Cardiac muscle cell (in vitro differentiated cells and primary cell): ENCODE measurements around the gene WNT11. TPM values are rescaled to one million over a fixed set of nuclear protein-coding genes. Genes with fewer than 3 reads are reported as not detected.
A peak's percentile ranks its signal among the peaks of the same experiment; 100 is the strongest.

Source experiments
- DNase-seq, 2 donors: peaks; one replicate each; pipeline versions ENCODE4 v3.0.0 to v3.0.0-alpha.2; 2010 to 2017; ENCODE audit warnings: low read depth in 1 of 2, low spot score in 1 of 2
- H3K27ac ChIP-seq: fragments of 200-600 bp; sonication (generic); 2 replicates; pipeline ENCODE4 v1.5.1; 2016
- H3K27me3 ChIP-seq: fragments of 200-600 bp; sonication (generic); 2 replicates; pipeline ENCODE4 v1.6.0; 2016; ENCODE audit warnings: control low read depth
- H3K36me3 ChIP-seq: fragments of 200-600 bp; sonication (generic); 2 replicates; pipeline ENCODE4 v1.5.1; 2016; ENCODE audit warnings: control low read depth
- H3K4me1 ChIP-seq: fragments of 200-600 bp; sonication (generic); 2 replicates; pipeline ENCODE4 v1.8.1; 2017; ENCODE audit warnings: low read depth, mild to moderate bottlenecking, mixed run types
- H3K4me3 ChIP-seq: fragments of 200-600 bp; sonication (generic); 2 replicates; pipeline ENCODE4 v1.5.1; 2016; ENCODE audit warnings: mild to moderate bottlenecking
- H3K9me3 ChIP-seq: fragments of 200-600 bp; sonication (generic); 2 replicates; pipeline ENCODE4 v1.5.1; 2017; ENCODE audit warnings: low read depth, mild to moderate bottlenecking, control low read depth
- polyA plus RNA-seq: library from polyadenylated mRNA; unstranded; fragments of >200 nt; fragmentation: Nextera tagmentation; extraction: Ambion mirVana; gene quantifications from 2 replicates; pipeline ENCODE4 v1.2.1, GENCODE V29; 2016
- total RNA-seq: library from RNA; depleted of rRNA; stranded (reverse); fragments of >200 nt; gene quantifications from 2 replicates; pipeline ENCODE4 v1.2.3, GENCODE V29; 2016
- TF ChIP-seq, protein P1 (sequence below): IDR thresholded peaks from 2 replicates; pipeline ENCODE4 v1.5.1; 2012; ENCODE audit warnings: low read depth, mild to moderate bottlenecking, low read length

WNT11 gene
- total and polyA plus RNA-seq, 2 experiments from 2014 or later: 87.9 to 107 TPM

DNA sequence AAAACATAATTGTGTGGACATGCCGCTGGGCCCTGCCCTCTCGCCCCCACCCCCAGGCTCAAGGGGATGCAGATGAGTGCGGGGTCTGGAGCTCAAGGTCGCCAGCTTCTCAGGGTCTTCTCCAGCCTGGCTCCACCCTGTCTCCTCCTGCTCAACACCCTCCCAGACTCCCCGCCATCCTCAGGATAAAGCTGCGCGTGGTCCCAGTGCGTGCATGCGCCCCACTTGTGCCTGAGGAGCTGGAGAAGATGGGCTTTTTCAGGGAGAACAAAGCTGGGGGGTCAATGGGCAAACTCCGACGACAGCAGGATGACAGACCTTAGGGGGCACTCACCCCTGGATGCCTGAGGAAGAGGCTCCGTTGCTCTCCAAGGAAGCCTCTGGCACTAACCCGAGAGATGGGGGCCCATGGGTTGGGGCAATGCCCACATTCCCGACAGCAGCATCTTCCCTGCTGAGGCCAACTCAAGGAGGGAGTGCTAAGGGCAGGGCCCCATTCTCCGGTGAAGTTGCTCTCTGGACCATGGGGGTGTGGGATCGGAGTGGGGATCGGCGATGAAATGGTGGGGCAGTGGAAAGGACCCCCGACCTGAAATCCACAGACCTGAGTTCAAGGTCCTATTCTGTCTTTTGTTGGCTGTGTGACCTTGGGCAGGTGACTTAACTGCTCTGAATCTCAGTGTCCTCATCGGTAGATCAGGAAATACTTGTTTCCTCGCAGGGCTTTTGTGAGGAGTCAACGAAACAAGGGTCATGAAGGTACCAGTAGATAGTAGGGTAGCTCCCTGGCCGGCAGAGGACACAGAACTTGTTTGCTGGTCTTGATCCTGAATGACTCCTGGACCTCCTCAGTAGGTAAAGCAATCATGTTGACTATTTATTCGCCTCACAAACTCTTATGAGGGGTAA is 47.7 kb downstream of the WNT11 start:
- Histone ChIP-seq H3K4me3 (no peak overlapping the region), H3K9me3 (no peaks in the 10 kb centered on the region), H3K4me1 (peaks cover 16% of the 10 kb centered on the region), H3K27ac (no peak overlapping the region), H3K27me3 (no peaks in the 10 kb centered on the region), H3K36me3 (no peaks in the 10 kb centered on the region)
- DNase-seq: no peak
- TF ChIP-seq, protein P1, sequence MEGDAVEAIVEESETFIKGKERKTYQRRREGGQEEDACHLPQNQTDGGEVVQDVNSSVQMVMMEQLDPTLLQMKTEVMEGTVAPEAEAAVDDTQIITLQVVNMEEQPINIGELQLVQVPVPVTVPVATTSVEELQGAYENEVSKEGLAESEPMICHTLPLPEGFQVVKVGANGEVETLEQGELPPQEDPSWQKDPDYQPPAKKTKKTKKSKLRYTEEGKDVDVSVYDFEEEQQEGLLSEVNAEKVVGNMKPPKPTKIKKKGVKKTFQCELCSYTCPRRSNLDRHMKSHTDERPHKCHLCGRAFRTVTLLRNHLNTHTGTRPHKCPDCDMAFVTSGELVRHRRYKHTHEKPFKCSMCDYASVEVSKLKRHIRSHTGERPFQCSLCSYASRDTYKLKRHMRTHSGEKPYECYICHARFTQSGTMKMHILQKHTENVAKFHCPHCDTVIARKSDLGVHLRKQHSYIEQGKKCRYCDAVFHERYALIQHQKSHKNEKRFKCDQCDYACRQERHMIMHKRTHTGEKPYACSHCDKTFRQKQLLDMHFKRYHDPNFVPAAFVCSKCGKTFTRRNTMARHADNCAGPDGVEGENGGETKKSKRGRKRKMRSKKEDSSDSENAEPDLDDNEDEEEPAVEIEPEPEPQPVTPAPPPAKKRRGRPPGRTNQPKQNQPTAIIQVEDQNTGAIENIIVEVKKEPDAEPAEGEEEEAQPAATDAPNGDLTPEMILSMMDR: no peak

DNA sequence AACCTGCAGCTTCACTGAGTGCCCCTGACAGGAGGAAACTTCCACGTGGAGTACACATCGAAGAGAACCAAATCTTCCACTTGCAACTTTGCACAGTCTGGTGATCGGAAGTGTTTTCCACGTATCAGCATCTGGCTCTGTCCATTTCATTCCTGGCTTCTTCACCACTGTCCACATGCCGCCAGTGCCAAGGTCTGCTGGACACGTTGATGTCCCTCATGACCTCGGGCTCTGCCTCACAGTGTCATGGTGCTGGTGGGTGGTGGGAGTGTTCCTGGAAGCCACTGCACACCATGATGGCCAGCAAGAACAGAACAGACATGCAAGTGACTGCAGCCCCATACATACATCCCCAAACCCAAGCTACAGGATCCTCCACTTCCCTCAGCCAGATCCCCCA is 48.4 kb downstream of the WNT11 start:
- Histone ChIP-seq H3K4me3 (no peak overlapping the region), H3K27ac (no peak overlapping the region)
- TF ChIP-seq, protein P1: no peak

DNA sequence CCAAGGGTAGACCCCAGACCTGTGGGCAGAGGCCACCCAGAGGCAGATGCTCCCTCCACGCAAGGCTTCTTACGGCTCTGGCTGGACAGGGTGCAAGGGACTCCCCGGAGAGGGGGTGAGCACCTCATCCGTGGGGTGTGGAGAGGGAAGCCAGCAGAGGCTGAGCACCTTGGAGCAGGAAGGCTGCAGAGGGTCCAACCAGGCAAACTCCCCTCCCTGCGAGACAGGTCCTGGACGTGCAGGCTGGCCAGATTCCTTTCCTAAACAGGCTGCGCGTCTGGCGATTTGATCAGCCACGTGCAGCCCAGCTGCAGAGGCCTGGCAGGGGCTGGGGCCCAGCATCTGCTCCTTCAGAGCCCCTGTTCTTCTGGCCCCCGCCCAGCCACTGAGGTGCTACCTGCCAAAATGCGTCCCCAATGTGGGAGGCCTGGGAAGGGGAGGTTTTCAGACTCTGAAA is 49.3 kb downstream of the WNT11 start:
- no peaks in the 10 kb centered on the region for H3K27me3 ChIP-seq
- peaks cover 11% of the 10 kb centered on the region for H3K4me1 ChIP-seq
- DNase-seq: no peak
- H3K36me3 ChIP-seq: no peaks in the 10 kb centered on the region
- no peak overlapping the region for H3K27ac ChIP-seq
- TF ChIP-seq, protein P1: no peak
- H3K4me3 ChIP-seq: no peak overlapping the region
- H3K9me3 ChIP-seq: no peaks in the 10 kb centered on the region

More for the DNA sequence above, 48.4 kb downstream of the WNT11 start:
- DNase-seq: no peak
- Histone ChIP-seq H3K36me3 (no peaks in the 10 kb centered on the region), H3K9me3 (no peaks in the 10 kb centered on the region), H3K4me1 (peaks cover 16% of the 10 kb centered on the region), H3K27me3 (no peaks in the 10 kb centered on the region)

DNA sequence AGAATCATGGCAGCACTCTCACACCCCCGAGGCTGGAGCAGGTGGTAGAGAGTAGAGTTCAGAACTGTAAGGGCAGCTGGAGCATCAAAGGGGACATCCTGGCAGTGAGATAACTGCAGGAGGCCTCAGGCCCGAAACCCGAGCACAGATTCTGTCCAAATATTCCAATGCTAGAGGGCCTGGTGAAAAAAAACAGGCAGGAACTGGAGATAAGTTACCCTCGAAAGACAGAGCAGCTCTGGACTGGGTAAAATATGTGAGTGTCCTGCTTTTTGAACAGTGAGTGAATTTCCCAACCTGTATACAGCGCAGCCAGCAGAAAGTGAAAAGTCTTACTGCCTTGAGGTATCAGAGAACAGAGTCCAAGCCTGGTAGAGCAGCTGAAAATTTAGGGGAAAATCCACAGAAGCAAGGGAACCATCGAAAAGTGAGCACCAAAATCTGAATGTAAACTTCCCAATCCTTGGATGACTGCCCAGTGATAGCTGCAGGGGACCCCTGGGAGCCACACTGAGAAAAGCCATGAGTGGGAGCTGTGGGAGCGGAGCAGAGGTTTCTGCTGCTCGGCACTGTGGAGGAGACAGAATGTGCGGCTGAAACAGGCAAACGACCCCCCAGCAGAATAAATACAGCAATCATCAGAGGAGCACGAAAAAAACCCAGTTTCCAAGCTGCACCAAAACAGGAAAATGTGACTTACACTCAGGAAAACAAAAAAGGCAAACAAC is 50.6 kb downstream of the WNT11 start:
- DNase-seq: no peak
- Histone ChIP-seq H3K27me3 (no peaks in the 10 kb centered on the region), H3K36me3 (no peaks in the 10 kb centered on the region), H3K4me1 (peaks cover 4% of the 10 kb centered on the region), H3K27ac (no peak overlapping the region), H3K4me3 (no peak overlapping the region), H3K9me3 (no peaks in the 10 kb centered on the region)
- TF ChIP-seq, protein P1: no peak

DNA sequence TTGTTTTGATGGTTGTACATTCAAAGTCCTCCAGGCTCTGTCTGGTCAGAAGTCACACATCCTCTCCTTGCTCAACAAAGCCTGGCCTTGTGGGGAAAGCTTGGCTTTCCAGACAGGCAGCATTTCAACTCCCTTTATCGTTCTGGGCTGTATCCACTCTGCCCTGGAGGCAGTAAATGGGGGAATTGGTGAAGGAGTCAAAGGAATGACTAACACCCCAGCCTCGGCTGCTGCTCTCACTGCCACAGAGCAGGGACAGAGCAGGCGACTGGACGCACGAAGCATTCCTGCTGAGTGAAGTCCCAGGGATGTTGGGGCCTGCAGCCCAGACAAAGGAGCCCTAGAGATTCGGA is 52.8 kb downstream of the WNT11 start:
- peaks cover 4% of the 10 kb centered on the region for H3K4me1 ChIP-seq
- no peaks in the 10 kb centered on the region for H3K9me3 ChIP-seq
- H3K27me3 ChIP-seq: no peaks in the 10 kb centered on the region
- H3K27ac ChIP-seq: no peak overlapping the region
- no peak overlapping the region for H3K4me3 ChIP-seq
- no peaks in the 10 kb centered on the region for H3K36me3 ChIP-seq
- peak in 1 of 2 donors; percentile 49 for DNase-seq
- TF ChIP-seq, protein P1: no peak
